A549 treated with ZK216348 at 1 μM for 4 hours (cell line): ENCODE measurements around the gene FAM90A26. TPM values are rescaled to one million over a fixed set of nuclear protein-coding genes. Genes with fewer than 3 reads are reported as not detected.

Source experiments
- total RNA-seq: library from RNA; stranded (reverse); fragments of 200-300 nt; extraction: Qiagen RNA extraction; gene quantifications from 5 replicates; pipeline ENCODE4 v1.2.3, GENCODE V29; 2022; ENCODE audit warnings: low read depth

Gene FAM90A26
- total RNA-seq: not detected in 5 replicates

GRCh38 chr4:9169791-9170459 lies at the start of gene FAM90A26:
TSS of gene FAM90A26 (plus strand) at chr4:9170409. CDS start at chr4:9173173, 2,764 bp downstream.

GRCh38 chr4:9210357-9210756 lies 40.1 kb downstream of the FAM90A26 start, which contains the start of gene USP17L10:
TSS of gene USP17L10 (plus strand) at chr4:9210657. CDS start at chr4:9210657, 0 bp downstream.

GRCh38 chr4:9215105-9215504 lies 44.9 kb downstream of the FAM90A26 start, which contains the start of gene USP17L11:
TSS of gene USP17L11 (plus strand) at chr4:9215405. CDS start at chr4:9215405, 0 bp downstream.

DNA sequence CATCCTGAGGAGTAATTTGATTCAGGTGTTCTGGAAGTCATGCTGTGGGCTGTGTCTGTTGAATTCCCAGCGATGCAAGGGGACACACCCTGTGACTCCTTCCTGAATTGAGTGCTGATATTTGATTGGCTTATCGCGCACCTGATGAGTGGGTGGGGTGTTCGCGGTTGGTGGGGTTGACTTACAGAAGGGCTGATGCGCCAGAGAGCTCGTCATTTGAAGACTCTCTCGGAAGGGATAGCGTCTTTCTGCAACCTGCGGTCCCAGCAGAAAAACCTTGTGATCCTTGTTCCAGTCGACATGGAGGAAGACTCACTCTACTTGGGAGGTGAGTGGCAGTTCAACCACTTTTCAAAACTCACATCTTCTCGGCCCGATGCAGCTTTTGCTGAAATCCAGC lies 49.6 kb downstream of the FAM90A26 start, which contains the start of gene USP17L12:
TSS of gene USP17L12 (plus strand) at position 301 of the 400 bp plus-strand sequence. CDS start at position 301, 0 bp downstream.

GRCh38 chr4:9224596-9224995 lies 54.4 kb downstream of the FAM90A26 start, which contains the start of gene USP17L13:
TSS of gene USP17L13 (plus strand) at chr4:9224896. CDS start at chr4:9224896, 0 bp downstream.

Other genes starting within 250 kb of the FAM90A26 start
- gene USP17L10, start 40.2 kb downstream of the FAM90A26 start, total RNA-seq: not detected in 5 replicates
- not detected in 5 replicates for gene USP17L11, start 45.0 kb downstream of the FAM90A26 start, total RNA-seq
- gene USP17L12, start 49.7 kb downstream of the FAM90A26 start, total RNA-seq: not detected in 5 replicates
- not detected in 5 replicates for gene USP17L13, start 54.5 kb downstream of the FAM90A26 start, total RNA-seq
- not detected in 5 replicates for gene USP17L15, start 64.0 kb downstream of the FAM90A26 start, total RNA-seq
- gene USP17L17, start 73.5 kb downstream of the FAM90A26 start, total RNA-seq: not detected in 5 replicates
- gene USP17L18, start 78.2 kb downstream of the FAM90A26 start, total RNA-seq: not detected in 5 replicates
- not detected in 5 replicates for gene USP17L19, start 83.0 kb downstream of the FAM90A26 start, total RNA-seq
- not detected in 5 replicates for gene USP17L20, start 87.7 kb downstream of the FAM90A26 start, total RNA-seq
- gene USP17L21, start 92.5 kb downstream of the FAM90A26 start, total RNA-seq: not detected in 5 replicates
- not detected in 5 replicates for gene USP17L22, start 97.2 kb downstream of the FAM90A26 start, total RNA-seq
- gene USP17L24, start 154.8 kb downstream of the FAM90A26 start, total RNA-seq: not detected in 5 replicates
- gene USP17L25, start 159.5 kb downstream of the FAM90A26 start, total RNA-seq: not detected in 5 replicates
- gene USP17L26, start 164.2 kb downstream of the FAM90A26 start, total RNA-seq: not detected in 5 replicates
- gene USP17L5, start 169.0 kb downstream of the FAM90A26 start, total RNA-seq: not detected in 5 replicates
- not detected in 5 replicates for gene USP17L27, start 173.7 kb downstream of the FAM90A26 start, total RNA-seq
- not detected in 5 replicates for gene USP17L28, start 178.5 kb downstream of the FAM90A26 start, total RNA-seq
- gene USP17L29, start 183.2 kb downstream of the FAM90A26 start, total RNA-seq: not detected in 5 replicates
- gene USP17L30, start 192.7 kb downstream of the FAM90A26 start, total RNA-seq: not detected in 5 replicates